Tibial nerve (tissue), 4 donors: ENCODE results near the gene SDCCAG8. TPM values are rescaled to one million over a fixed set of nuclear protein-coding genes. Genes with fewer than 3 reads are reported as not detected.
A peak's percentile ranks its signal among the peaks of the same experiment; 100 is the strongest.
"Not testable (repeated sequence)": the region's sequence is repeated elsewhere in the genome, so short reads cannot be mapped to it uniquely, and the experiment has no call there.

Source experiments
- DNase-seq, 2 donors: peaks; one replicate each; pipeline ENCODE4 v3.0.0-alpha.2; 2019; ENCODE audit warnings: low spot score in 2 of 2
- H3K27ac ChIP-seq, 4 donors: fragments of 200-600 bp; sonication (generic) in 3 of 4; one replicate each; pipeline ENCODE4 v1.5.1; 2017 to 2019; ENCODE audit warnings: mild to moderate bottlenecking in 1 of 4
- H3K27me3 ChIP-seq, 2 donors: fragments of 200-600 bp; sonication (generic) in 1 of 2; one replicate each; pipeline versions ENCODE4 v1.5.1 to v1.6.0; 2017 to 2019
- H3K36me3 ChIP-seq, 3 donors: fragments of 200-600 bp; sonication (generic); one replicate each; pipeline ENCODE4 v1.5.1; 2018 to 2019
- H3K4me1 ChIP-seq, 4 donors: fragments of 200-600 bp; sonication (generic) in 3 of 4; one replicate each; pipeline ENCODE4 v1.5.1; 2017 to 2019
- H3K4me3 ChIP-seq, 4 donors: fragments of 200-600 bp; sonication (generic) in 3 of 4; one replicate each; pipeline ENCODE4 v1.5.1; 2017 to 2019; ENCODE audit warnings: mild to moderate bottlenecking in 1 of 4, moderate library complexity in 1 of 4
- H3K9me3 ChIP-seq, 4 donors: fragments of 200-600 bp; sonication (generic) in 3 of 4; one replicate each; pipeline ENCODE4 v1.5.1; 2017 to 2019
- EP300 ChIP-seq, 2 donors: sonication (generic); formaldehyde crosslinking; IDR thresholded peaks; one replicate each; pipeline ENCODE4 v1.6.1; 2017; ENCODE audit warnings: antibody characterized with exemption in 2 of 2, mild to moderate bottlenecking in 1 of 2
- POLR2A ChIP-seq, 2 donors: fragments of 450-650 bp; IDR thresholded peaks; one replicate each; pipeline ENCODE4 v1.6.1; 2017; ENCODE audit warnings: antibody characterized with exemption in 2 of 2, mild to moderate bottlenecking in 2 of 2, moderate library complexity in 2 of 2
- WGBS, 2 donors: methylation state at CpG; one replicate each; pipeline ENCODE4 v1.1.5; 2018; 5-methylcytosine and 5-hydroxymethylcytosine counted together
- total RNA-seq, 4 donors: library from RNA; depleted of rRNA; stranded (reverse); fragments of >200 nt; gene quantifications; one replicate each; pipeline ENCODE4 v1.1.0, GENCODE V29; 2016
- TF ChIP-seq, protein P1 (sequence below), 5 experiments: fragments of 200-600 bp in 3 of 5; fragments of 450-650 bp in 2 of 5; sonication (generic) in 3 of 5; IDR thresholded peaks; one replicate each; pipeline ENCODE4 v1.5.1; 2016 to 2019; ENCODE audit warnings: antibody characterized with exemption in 5 of 5, mild to moderate bottlenecking in 3 of 5, moderate library complexity in 2 of 5

Gene SDCCAG8
- total RNA-seq, 4 donors from 2014 or later: 39.0 to 86.5 (median 56.0) TPM

DNA sequence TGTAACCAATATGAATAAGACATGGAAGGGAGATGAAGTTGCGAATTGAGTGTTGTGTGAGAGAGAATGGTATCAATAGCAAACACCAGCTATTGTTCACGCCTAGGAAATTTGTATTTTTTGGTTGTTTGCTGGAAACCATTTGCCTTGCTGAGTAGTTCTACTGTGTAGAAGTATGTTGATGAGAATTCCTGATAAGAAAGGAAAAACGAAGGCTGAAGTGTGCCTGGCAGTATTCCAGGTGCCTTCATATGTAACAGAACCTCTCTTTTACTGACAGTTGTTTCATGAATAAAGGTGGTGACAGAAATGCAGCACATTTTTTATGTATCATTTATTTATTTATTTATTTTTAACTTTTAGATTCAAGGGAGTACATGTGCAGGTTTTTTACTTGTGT lies 79.5 kb downstream of the SDCCAG8 start:
- no peaks in the 10 kb centered on the region for H3K4me1 ChIP-seq
- peaks cover 0 to 58% (median 0%) of the 10 kb centered on the region in 3 donors for H3K36me3 ChIP-seq
- no peak overlapping the region for H3K4me3 ChIP-seq
- TF ChIP-seq POLR2A (IDR thresholded peaks at IDR 0.05): no peak
- no peak for TF ChIP-seq EP300 (IDR thresholded peaks at IDR 0.05)
- TF ChIP-seq, protein P1, sequence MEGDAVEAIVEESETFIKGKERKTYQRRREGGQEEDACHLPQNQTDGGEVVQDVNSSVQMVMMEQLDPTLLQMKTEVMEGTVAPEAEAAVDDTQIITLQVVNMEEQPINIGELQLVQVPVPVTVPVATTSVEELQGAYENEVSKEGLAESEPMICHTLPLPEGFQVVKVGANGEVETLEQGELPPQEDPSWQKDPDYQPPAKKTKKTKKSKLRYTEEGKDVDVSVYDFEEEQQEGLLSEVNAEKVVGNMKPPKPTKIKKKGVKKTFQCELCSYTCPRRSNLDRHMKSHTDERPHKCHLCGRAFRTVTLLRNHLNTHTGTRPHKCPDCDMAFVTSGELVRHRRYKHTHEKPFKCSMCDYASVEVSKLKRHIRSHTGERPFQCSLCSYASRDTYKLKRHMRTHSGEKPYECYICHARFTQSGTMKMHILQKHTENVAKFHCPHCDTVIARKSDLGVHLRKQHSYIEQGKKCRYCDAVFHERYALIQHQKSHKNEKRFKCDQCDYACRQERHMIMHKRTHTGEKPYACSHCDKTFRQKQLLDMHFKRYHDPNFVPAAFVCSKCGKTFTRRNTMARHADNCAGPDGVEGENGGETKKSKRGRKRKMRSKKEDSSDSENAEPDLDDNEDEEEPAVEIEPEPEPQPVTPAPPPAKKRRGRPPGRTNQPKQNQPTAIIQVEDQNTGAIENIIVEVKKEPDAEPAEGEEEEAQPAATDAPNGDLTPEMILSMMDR (IDR thresholded peaks at IDR 0.05): no peak
- H3K27me3 ChIP-seq: no peaks in the 10 kb centered on the region
- H3K27ac ChIP-seq: no peak overlapping the region
- no peaks in the 10 kb centered on the region for H3K9me3 ChIP-seq
- no peak for DNase-seq
- WGBS, 2 donors: 83 to 93% methylated on average over 3 of the region's 3 CpGs

DNA sequence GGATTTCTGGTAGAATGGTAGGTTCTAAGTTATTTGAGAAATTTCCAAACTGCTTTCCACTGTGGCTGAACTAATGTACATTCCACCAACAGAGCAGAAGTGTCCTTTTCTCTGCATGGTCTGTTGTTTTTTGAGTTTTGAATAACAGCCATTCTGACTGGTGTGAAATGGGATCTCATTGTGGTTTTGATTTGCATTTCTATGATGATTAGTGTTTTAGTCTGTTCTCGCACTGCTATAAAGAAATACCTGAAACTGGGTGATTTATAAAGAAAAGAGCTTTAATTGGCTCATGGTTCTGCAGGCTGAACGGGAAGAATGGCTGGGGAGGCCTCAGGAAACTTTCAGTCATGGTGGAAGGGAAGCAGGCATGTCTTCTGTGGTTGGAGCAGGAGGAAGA lies 80.3 kb downstream of the SDCCAG8 start:
- 84 to 86% methylated on average over 2 of the region's 2 CpGs for WGBS, 2 donors
- DNase-seq: no peak
- no peaks in the 10 kb centered on the region for H3K9me3 ChIP-seq

DNA sequence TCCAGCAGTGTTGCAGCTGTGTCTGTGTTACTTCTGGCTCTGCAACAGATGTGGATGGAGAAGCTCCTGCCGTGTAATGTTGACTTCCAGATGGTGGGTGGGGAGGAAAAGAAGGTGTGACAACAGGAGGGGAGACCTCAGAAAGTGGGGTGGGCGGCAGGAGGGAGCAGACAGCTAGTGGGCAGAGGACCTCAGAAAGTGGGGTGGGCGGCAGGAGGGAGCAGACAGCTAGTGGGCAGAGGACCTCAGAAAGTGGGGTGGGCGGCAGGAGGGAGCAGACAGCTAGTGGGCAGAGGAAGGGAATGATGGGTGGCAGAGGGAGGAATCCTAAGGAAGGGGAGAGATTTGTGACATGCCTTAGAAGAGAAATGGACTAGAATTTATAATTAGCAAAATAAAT lies 83.0 kb downstream of the SDCCAG8 start:
- 90 to 92% methylated on average over 4 of the region's 4 CpGs for WGBS, 2 donors
- H3K36me3 ChIP-seq: peaks cover 0 to 31% (median 0%) of the 10 kb centered on the region in 3 donors
- not testable (repeated sequence) for H3K9me3 ChIP-seq, H3K27ac ChIP-seq, H3K4me3 ChIP-seq, H3K4me1 ChIP-seq, H3K27me3 ChIP-seq, DNase-seq

More for the DNA sequence above, 80.3 kb downstream of the SDCCAG8 start:
- no peak overlapping the region for H3K27ac ChIP-seq
- no peak overlapping the region for H3K4me3 ChIP-seq
- H3K4me1 ChIP-seq: no peaks in the 10 kb centered on the region
- no peak for TF ChIP-seq POLR2A (IDR thresholded peaks at IDR 0.05)
- TF ChIP-seq EP300 (IDR thresholded peaks at IDR 0.05): no peak
- no peaks in the 10 kb centered on the region for H3K27me3 ChIP-seq
- peaks cover 0 to 54% (median 0%) of the 10 kb centered on the region in 3 donors for H3K36me3 ChIP-seq

DNA sequence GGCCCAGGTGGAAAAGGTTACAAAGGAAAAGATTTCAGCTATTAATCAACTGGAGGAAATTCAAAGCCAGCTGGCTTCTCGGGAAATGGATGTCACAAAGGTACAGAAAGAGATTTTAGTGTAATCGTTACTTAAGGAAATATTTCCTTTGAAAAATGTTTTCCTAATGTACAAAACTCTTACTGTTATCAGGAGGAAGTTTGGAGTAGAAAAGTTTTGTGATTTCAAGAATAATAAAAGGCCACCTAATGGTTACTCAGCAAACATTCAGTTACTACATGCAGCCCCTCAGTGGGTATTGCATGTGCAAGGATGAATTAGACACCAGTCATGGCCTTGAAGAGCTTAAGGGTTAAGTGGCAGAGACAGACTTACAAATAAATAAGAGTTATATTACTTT lies 85.2 kb downstream of the SDCCAG8 start:
- TF ChIP-seq, protein P1 (IDR thresholded peaks at IDR 0.05): no peak
- TF ChIP-seq POLR2A (IDR thresholded peaks at IDR 0.05) (no peak), EP300 (IDR thresholded peaks at IDR 0.05) (no peak)
- no peak overlapping the region for H3K4me3 ChIP-seq
- H3K27ac ChIP-seq: no peak overlapping the region
- no peaks in the 10 kb centered on the region for H3K9me3 ChIP-seq
- peaks cover 0 to 10% (median 0%) of the 10 kb centered on the region in 3 donors for H3K36me3 ChIP-seq
- no peaks in the 10 kb centered on the region for H3K27me3 ChIP-seq
- peaks cover 0 to 5% (median 2%) of the 10 kb centered on the region in 4 donors for H3K4me1 ChIP-seq
- no peak for DNase-seq
- WGBS, 2 donors: 76 to 81% methylated on average over 2 of the region's 2 CpGs

DNA sequence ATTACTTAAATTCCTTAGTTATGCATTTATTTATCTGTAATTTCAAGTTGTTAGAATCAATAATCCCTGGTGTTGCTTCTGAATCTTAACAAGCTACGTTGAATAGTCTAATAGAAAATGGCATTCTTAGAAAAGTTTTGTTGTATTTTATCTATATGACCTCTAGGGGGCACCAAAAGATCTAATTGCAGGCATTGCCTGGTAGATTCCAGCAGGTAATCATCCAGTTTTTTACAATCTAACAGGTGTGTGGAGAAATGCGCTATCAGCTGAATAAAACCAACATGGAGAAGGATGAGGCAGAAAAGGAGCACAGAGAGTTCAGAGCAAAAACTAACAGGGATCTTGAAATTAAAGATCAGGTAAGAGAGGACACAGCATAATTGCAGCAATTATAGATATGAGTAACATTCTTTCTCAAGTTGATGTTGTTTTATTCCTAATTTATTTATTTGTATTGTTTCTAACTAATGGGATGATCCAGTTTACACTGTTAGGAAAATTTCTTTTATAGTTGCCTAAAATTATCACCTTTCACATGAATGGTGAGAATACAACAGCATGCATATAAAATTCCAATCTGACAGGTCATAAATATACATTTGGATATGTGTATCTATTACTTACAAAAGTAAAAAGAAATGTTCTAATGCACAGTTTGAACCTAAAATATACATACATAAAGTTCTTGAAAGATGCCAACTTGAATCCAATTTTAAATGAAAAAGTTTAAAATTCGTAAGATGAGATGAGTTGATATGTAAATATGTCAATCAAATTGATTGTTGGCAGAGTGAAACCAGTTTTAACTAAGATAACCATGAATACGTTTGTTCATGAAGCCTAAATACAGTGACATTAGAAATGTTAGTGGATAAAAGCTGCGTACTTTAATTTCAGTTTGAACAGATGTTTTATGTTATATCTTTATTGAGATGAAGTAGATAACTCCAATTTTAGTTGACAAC lies 88.4 kb downstream of the SDCCAG8 start:
- Histone ChIP-seq H3K9me3 (no peaks in the 10 kb centered on the region), H3K36me3 (peaks cover 0 to 29% (median 0%) of the 10 kb centered on the region in 3 donors), H3K4me3 (no peak overlapping the region), H3K27ac (no peak overlapping the region), H3K4me1 (peaks cover 0 to 5% (median 2%) of the 10 kb centered on the region in 4 donors), H3K27me3 (no peaks in the 10 kb centered on the region)
- 64% methylated on average over 5 of the region's 5 CpGs for WGBS, 2 donors
- TF ChIP-seq, protein P1 (IDR thresholded peaks at IDR 0.05): peak; percentile 40 to 74 (median 61)
- TF ChIP-seq POLR2A (IDR thresholded peaks at IDR 0.05): no peak
- DNase-seq: no peak

DNA sequence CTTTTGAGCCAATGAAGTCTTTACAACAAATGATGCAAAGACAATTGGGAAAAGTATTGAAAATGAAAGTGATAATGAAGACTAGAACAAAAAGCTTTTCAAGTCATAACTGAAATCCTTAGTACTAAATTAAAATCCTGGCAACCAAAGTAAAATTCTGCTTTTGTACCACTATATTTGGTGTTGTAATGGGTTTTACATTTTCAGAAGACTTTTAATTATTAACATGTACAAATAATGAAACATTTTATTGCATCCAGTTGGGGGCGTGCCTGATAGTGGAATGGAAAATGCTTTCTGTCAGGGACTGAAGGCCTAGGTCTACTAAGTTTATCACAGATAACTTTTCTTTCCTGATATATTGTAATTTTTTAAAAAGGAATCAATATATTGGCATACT lies 89.4 kb downstream of the SDCCAG8 start:
- peak in 1 of 2 donors; percentile 18 for DNase-seq
- no peak overlapping the region for H3K4me3 ChIP-seq
- peaks cover 0 to 36% (median 0%) of the 10 kb centered on the region in 3 donors for H3K36me3 ChIP-seq
- no peak overlapping the region for H3K27ac ChIP-seq
- no peaks in the 10 kb centered on the region for H3K27me3 ChIP-seq
- 52 to 66% methylated on average over 1 of the region's 1 CpG for WGBS, 2 donors
- H3K4me1 ChIP-seq: peaks cover 0 to 5% (median 2%) of the 10 kb centered on the region in 4 donors
- no peaks in the 10 kb centered on the region for H3K9me3 ChIP-seq
- no peak for TF ChIP-seq POLR2A (IDR thresholded peaks at IDR 0.05)
- TF ChIP-seq, protein P1 (IDR thresholded peaks at IDR 0.05): peak in 1 of 5 experiments; percentile 9
